Transverse colon (tissue), 4 donors: ENCODE measurements around the gene COBLL1. TPM values are rescaled to one million over a fixed set of nuclear protein-coding genes. Genes with fewer than 3 reads are reported as not detected.

Source experiments
- DNase-seq: peaks from one replicate; pipeline ENCODE4 v3.0.0-alpha.2; 2019
- H3K27ac ChIP-seq, 4 donors: fragments of 200-600 bp; sonication (generic); 2 replicates each; pipeline ENCODE4 v1.5.1; 2016 to 2018; ENCODE audit warnings: inconsistent platforms in 4 of 4
- H3K27me3 ChIP-seq: fragments of 200-600 bp; sonication (generic); 2 replicates; pipeline ENCODE4 v1.5.1; 2017; ENCODE audit warnings: inconsistent platforms
- H3K36me3 ChIP-seq, 4 donors: fragments of 200-600 bp; sonication (generic); 2 replicates each; pipeline ENCODE4 v1.5.1; 2017 to 2019; ENCODE audit warnings: inconsistent platforms in 4 of 4
- H3K4me1 ChIP-seq, 4 donors: fragments of 200-600 bp; sonication (generic); 2 replicates each; pipeline ENCODE4 v1.5.1; 2017 to 2020; ENCODE audit warnings: inconsistent platforms in 4 of 4
- H3K4me3 ChIP-seq, 4 donors: fragments of 200-600 bp; sonication (generic); 1 replicate in 1 of 4; 2 replicates in 3 of 4; pipeline versions ENCODE4 v1.5.1 to v1.6.1; 2017 to 2019; ENCODE audit warnings: inconsistent platforms in 4 of 4
- H3K9me3 ChIP-seq, 2 donors: fragments of 200-600 bp; sonication (generic); 2 replicates each; pipeline ENCODE4 v1.5.1; 2017 to 2019; ENCODE audit warnings: inconsistent platforms in 2 of 2
- CTCF ChIP-seq, 5 experiments: fragments of 200-600 bp in 3 of 5; fragments of 450-650 bp in 2 of 5; sonication (generic) in 3 of 5; IDR thresholded peaks; 1 replicate in 2 of 5; 2 replicates in 3 of 5; pipeline ENCODE4 v1.5.1; 2016 to 2017; ENCODE audit warnings: antibody characterized with exemption in 5 of 5, inconsistent platforms in 3 of 5, mild to moderate bottlenecking in 2 of 5, moderate library complexity in 1 of 5
- EP300 ChIP-seq: sonication (generic); formaldehyde crosslinking; IDR thresholded peaks from one replicate; pipeline ENCODE4 v1.6.1; 2017; ENCODE audit warnings: antibody characterized with exemption, low read depth
- POLR2A ChIP-seq: fragments of 450-650 bp; IDR thresholded peaks from one replicate; pipeline ENCODE4 v1.6.1; 2016; ENCODE audit warnings: antibody characterized with exemption, mild to moderate bottlenecking, moderate library complexity
- POLR2AphosphoS5 ChIP-seq, 3 donors: sonication (generic); formaldehyde crosslinking; IDR thresholded peaks; one replicate each; pipeline ENCODE4 v1.6.1; 2016; ENCODE audit warnings: antibody characterized with exemption in 3 of 3
- WGBS, 2 donors: methylation state at CpG; one replicate each; pipeline ENCODE4 v1.1.5; 2018; ENCODE audit warnings: low coverage in 1 of 2; 5-methylcytosine and 5-hydroxymethylcytosine counted together
- in situ Hi-C, 4 donors: fragments of 200-750 bp; cut with MboI; loops; one replicate each; pipeline versions ENCODE4 v1.15.0 to v1.15.1; 2017; ENCODE audit warnings: low sequenced_read_pairs in 3 of 4, low pct_ligation_motif_present in 1 of 4, low pct_unique_long_range_greater_than_20kb in 1 of 4
- intact Hi-C: fragments of 100-400 bp; cut with DNase I; formaldehyde crosslinking; loops from one replicate; pipeline ENCODE4 v1.15.1; 2023; ENCODE audit warnings: low total_unique reads
- total RNA-seq, 4 donors: library from RNA; depleted of rRNA; stranded (reverse); fragments of >200 nt; gene quantifications; one replicate each; pipeline ENCODE4 v1.1.0, GENCODE V29; 2016

COBLL1 gene
- total RNA-seq, 4 donors from 2014 or later, result 21.7 to 129 (median 30.7) TPM

GRCh38 chr2:164802095-164802707, 39.4 kb downstream of the COBLL1 start:
- WGBS, 2 donors, result 73 to 78% methylated on average over 1 of the region's 1 CpG
- Histone ChIP-seq H3K27ac (no peak overlapping the region), H3K9me3 (no peaks in the 10 kb centered on the region), H3K4me3 (no peak overlapping the region), H3K27me3 (no peaks in the 10 kb centered on the region), H3K36me3 (no peaks in the 10 kb centered on the region), H3K4me1 (peaks cover 0 to 4% (median 0%) of the 10 kb centered on the region in 4 donors)
- DNase-seq, result no peak
- TF ChIP-seq CTCF (IDR thresholded peaks at IDR 0.05) (no peak), POLR2AphosphoS5 (IDR thresholded peaks at IDR 0.05) (no peak), POLR2A (no peak)
- intact Hi-C loops (no loop called here), in situ Hi-C loops (no loop called here)

GRCh38 chr2:164800572-164800971, 41.1 kb downstream of the COBLL1 start:
- no peaks in the 10 kb centered on the region for H3K36me3 ChIP-seq
- WGBS, 2 donors, result 85 to 90% methylated on average over 3 of the region's 3 CpGs
- H3K27me3 ChIP-seq, result no peaks in the 10 kb centered on the region
- in situ Hi-C loops (no loop called here), intact Hi-C loops (no loop called here)
- H3K27ac ChIP-seq, result no peak overlapping the region
- no peak overlapping the region for H3K4me3 ChIP-seq
- no peak for DNase-seq
- no peak for TF ChIP-seq POLR2A
- no peak for TF ChIP-seq POLR2AphosphoS5 (IDR thresholded peaks at IDR 0.05)
- no peak for TF ChIP-seq CTCF (IDR thresholded peaks at IDR 0.05)
- no peak for TF ChIP-seq EP300
- H3K9me3 ChIP-seq, result no peaks in the 10 kb centered on the region
- peaks cover 0 to 4% (median 0%) of the 10 kb centered on the region in 4 donors for H3K4me1 ChIP-seq

- Histone ChIP-seq H3K27ac (no peak overlapping the region), H3K4me1 (peaks cover 0 to 16% (median 0%) of the 10 kb centered on the region in 4 donors), H3K36me3 (no peaks in the 10 kb centered on the region), H3K27me3 (no peaks in the 10 kb centered on the region), H3K9me3 (no peaks in the 10 kb centered on the region), H3K4me3 (no peak overlapping the region)
- intact Hi-C loops (no loop called here), in situ Hi-C loops (no loop called here)
- no peak for TF ChIP-seq EP300
- TF ChIP-seq POLR2AphosphoS5 (IDR thresholded peaks at IDR 0.05), result no peak
- no peak for TF ChIP-seq POLR2A
- no peak for TF ChIP-seq CTCF (IDR thresholded peaks at IDR 0.05)
- 70 to 74% methylated on average over 1 of the region's 1 CpG for whole genome bisulfite sequencing, 2 donors
- DNase-seq, result no peak
Measured at GRCh38 chr2:164797627-164798026, 44.0 kb downstream of the COBLL1 start.

GRCh38 chr2:164796999-164797398, 44.6 kb downstream of the COBLL1 start:
- Histone ChIP-seq H3K27ac (no peak overlapping the region), H3K27me3 (no peaks in the 10 kb centered on the region), H3K4me1 (peaks cover 0 to 19% (median 0%) of the 10 kb centered on the region in 4 donors), H3K36me3 (no peaks in the 10 kb centered on the region), H3K9me3 (no peaks in the 10 kb centered on the region), H3K4me3 (no peak overlapping the region)
- no peak for TF ChIP-seq POLR2A
- 96 to 100% methylated on average over 2 of the region's 2 CpGs for WGBS, 2 donors
- intact Hi-C loops, result no loop called here
- no peak for DNase-seq
- in situ Hi-C loops, result no loop called here
